ENCODE data around the gene CXCL17.

The CXCL17 gene

GRCh38 chr19:42475366-42475765 is 32.6 kb upstream of the CXCL17 start:
- no peak for TF ChIP-seq CTCF (IDR thresholded peaks at IDR 0.05)
- no peak overlapping the region for H3K4me3 ChIP-seq (ENCODE audit: low read depth, low read length)
- no peaks in the 10 kb centered on the region for H3K4me1 ChIP-seq
- H2AFZ ChIP-seq: no peak overlapping the region
- no peaks in the 10 kb centered on the region for H3K36me3 ChIP-seq (ENCODE audit: control insufficient read depth, insufficient read depth, low read length)
- no peak overlapping the region for H3K27ac ChIP-seq
- H3K27me3 ChIP-seq (ENCODE audit: control insufficient read depth, insufficient read depth, low read length): no peaks in the 10 kb centered on the region
- H3K79me2 ChIP-seq: no peaks in the 10 kb centered on the region
- H3K9me3 ChIP-seq (ENCODE audit: control insufficient read depth, low read length): no peaks in the 10 kb centered on the region
- H3K9ac ChIP-seq: no peak overlapping the region
- H3K4me2 ChIP-seq (ENCODE audit: low read length): no peak overlapping the region

GRCh38 chr19:42474743-42475142 is 32.0 kb upstream of the CXCL17 start:
- H3K36me3 ChIP-seq (ENCODE audit: control insufficient read depth, insufficient read depth, low read length): no peaks in the 10 kb centered on the region
- no peak overlapping the region for H3K4me2 ChIP-seq (ENCODE audit: low read length)
- H3K27ac ChIP-seq: no peak overlapping the region
- H3K79me2 ChIP-seq: no peaks in the 10 kb centered on the region
- H3K9me3 ChIP-seq (ENCODE audit: control insufficient read depth, low read length): no peaks in the 10 kb centered on the region
- no peak overlapping the region for H2AFZ ChIP-seq
- no peak overlapping the region for H3K9ac ChIP-seq
- no peak overlapping the region for H3K4me3 ChIP-seq (ENCODE audit: low read depth, low read length)
- TF ChIP-seq CTCF (IDR thresholded peaks at IDR 0.05): no peak
- no peaks in the 10 kb centered on the region for H3K4me1 ChIP-seq
- H3K27me3 ChIP-seq (ENCODE audit: control insufficient read depth, insufficient read depth, low read length): no peaks in the 10 kb centered on the region

- TF ChIP-seq CTCF (IDR thresholded peaks at IDR 0.05): no peak
- H3K27ac ChIP-seq: no peak overlapping the region
- H3K27me3 ChIP-seq (ENCODE audit: control insufficient read depth, insufficient read depth, low read length): no peaks in the 10 kb centered on the region
- no peaks in the 10 kb centered on the region for H3K36me3 ChIP-seq (ENCODE audit: control insufficient read depth, insufficient read depth, low read length)
- H3K4me2 ChIP-seq (ENCODE audit: low read length): no peak overlapping the region
- no peak overlapping the region for H2AFZ ChIP-seq
- H3K4me3 ChIP-seq (ENCODE audit: low read depth, low read length): no peak overlapping the region
- no peaks in the 10 kb centered on the region for H3K9me3 ChIP-seq (ENCODE audit: control insufficient read depth, low read length)
- H3K9ac ChIP-seq: no peak overlapping the region
- H3K79me2 ChIP-seq: no peaks in the 10 kb centered on the region
- H3K4me1 ChIP-seq: no peaks in the 10 kb centered on the region
Measured at GRCh38 chr19:42473686-42474085, 30.9 kb upstream of the CXCL17 start.

GRCh38 chr19:42472402-42473147 is 29.8 kb upstream of the CXCL17 start:
- TF ChIP-seq CTCF (IDR thresholded peaks at IDR 0.05): no peak
- no peaks in the 10 kb centered on the region for H3K79me2 ChIP-seq
- H3K4me3 ChIP-seq (ENCODE audit: low read depth, low read length): no peak overlapping the region
- no peaks in the 10 kb centered on the region for H3K27me3 ChIP-seq (ENCODE audit: control insufficient read depth, insufficient read depth, low read length)
- H3K9me3 ChIP-seq (ENCODE audit: control insufficient read depth, low read length): no peaks in the 10 kb centered on the region
- no peak overlapping the region for H3K4me2 ChIP-seq (ENCODE audit: low read length)
- no peak overlapping the region for H2AFZ ChIP-seq
- no peaks in the 10 kb centered on the region for H3K36me3 ChIP-seq (ENCODE audit: control insufficient read depth, insufficient read depth, low read length)
- no peak overlapping the region for H3K27ac ChIP-seq
- H3K9ac ChIP-seq: no peak overlapping the region
- no peaks in the 10 kb centered on the region for H3K4me1 ChIP-seq
